GM18508 (cell line): Measurements from ENCODE around the gene MICALL2.

Source experiments
- ATAC-seq: cut with Tn5 transposase; IDR thresholded peaks from one replicate; pipeline ENCODE4 v1.9.1; 2021; ENCODE audit warnings: moderate number of reproducible peaks; ENCODE audit not compliant: insufficient read depth, unreplicated experiment

The MICALL2 gene

DNA sequence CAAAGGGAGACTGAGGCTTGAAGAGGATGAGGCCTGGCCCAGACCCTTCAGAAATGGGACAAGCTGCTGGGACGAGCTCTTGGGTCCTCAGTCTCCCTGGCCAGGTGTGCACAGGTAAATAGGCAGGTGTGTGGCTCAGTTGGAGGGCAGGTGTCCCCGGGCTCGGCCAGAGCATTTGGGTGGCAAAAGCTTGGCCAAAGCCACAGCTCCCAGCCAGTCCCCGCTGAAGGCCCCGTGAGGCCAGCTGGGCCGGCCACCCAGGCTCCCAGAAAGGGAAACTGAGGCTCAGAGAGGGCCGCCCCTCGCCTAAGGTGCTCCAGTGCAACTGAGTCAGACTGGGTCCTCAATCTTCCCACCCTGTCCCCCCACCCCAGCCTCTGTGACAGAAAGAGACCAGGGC, 37.3 kb downstream of the MICALL2 start:
- ATAC-seq: no peak

DNA sequence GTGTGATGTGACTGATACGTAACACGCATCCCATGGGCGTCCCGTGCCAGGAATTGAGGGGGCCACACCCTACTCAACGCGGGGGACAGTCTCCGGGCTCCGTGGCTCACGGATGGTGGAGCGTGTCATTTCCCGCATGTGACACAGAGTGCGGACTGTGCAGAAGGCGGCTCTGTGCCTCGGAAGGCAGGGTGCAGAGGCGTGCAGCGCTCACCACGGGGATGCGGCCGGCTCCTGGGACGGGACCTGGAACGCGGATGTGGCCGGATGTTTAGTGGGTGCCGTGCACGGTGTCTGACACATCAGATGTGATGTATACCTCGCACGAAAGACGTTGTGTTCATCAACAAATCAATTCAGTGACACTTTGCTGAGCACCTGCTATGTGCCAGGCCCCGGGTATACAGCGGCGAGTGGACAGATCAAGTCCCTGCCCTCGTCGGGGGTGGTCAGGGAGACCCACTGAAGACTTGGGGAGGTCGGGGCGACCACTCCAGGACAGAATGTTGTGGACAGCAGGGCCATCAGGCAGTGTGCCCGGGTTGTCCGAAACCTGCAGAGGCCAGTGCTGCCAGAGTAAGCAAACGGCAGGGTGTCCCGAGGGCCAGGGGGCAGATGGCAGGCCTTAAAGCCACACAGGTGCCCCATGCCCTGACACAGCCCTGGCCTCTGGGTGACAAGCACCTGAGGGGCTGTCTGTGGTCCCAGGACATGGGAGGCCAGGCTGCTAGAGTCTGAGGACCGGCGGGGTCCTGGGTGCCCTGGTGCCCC, 38.1 kb downstream of the MICALL2 start:
- no peak for ATAC-seq

DNA sequence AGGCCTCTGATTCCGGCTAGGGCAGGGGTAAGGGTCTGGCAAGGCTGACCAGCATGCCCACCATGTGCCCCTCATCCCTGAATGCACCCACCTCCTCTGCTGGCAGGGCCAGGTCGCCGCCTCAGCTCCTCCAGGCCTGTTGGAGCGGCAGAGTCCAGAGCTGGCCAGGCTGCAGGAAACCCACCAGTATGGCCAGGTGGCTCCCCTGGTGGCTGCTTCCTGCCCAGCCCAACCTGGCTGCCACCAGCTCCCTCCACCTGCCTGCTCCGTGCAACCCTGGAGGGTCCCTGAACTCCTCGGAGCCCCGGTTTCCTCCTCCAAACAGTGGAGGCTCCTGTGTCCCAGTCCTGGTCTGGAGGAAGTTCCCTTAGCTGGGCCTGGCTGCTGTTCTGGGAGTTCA, 39.6 kb downstream of the MICALL2 start:
- ATAC-seq: no peak

GRCh38 chr7:1419310-1419634, 40.0 kb downstream of the MICALL2 start:
- ATAC-seq: no peak

DNA sequence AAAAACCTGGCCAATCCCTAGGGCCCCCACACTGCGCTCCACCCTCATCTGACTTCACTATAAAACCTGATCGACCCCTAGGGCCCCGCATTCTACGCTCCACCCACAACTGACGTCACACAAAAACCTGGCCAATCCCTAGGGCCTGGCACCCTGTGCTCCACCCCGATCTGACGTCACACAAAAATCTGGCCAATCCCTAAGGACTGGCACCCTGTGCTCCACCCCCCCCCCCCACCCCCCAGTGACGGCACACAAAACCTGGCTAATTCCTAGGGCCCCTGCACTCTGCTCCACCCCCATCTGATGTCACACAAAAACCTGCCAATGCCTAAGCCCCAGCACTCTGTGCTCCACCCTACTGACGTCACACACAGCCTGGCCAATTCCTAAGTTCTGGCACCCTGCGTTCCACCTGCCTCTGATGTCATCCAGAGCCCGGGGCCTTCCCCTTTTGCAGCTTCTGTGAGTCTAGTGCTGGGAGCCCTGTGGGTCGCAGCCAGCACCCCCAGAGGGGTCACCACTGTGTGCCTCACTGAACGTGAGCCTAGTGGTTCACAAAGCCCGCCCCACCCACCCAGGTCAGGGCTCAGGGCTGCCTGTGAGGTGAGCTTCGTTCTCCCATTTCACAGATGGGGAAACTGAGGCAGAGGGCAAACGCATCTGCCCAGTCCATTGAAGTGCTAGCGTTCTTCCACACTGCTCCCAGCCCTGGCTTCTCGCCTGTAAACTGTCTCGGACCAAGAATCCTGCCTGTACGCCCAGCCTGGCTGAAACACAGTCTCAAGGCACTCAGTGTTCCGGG, 40.6 kb downstream of the MICALL2 start:
- no peak for ATAC-seq

GRCh38 chr7:1415389-1415990, 43.8 kb downstream of the MICALL2 start:
- ATAC-seq: no peak

- no peak for ATAC-seq
Measured at GRCh38 chr7:1413936-1414639, 45.2 kb downstream of the MICALL2 start.

DNA sequence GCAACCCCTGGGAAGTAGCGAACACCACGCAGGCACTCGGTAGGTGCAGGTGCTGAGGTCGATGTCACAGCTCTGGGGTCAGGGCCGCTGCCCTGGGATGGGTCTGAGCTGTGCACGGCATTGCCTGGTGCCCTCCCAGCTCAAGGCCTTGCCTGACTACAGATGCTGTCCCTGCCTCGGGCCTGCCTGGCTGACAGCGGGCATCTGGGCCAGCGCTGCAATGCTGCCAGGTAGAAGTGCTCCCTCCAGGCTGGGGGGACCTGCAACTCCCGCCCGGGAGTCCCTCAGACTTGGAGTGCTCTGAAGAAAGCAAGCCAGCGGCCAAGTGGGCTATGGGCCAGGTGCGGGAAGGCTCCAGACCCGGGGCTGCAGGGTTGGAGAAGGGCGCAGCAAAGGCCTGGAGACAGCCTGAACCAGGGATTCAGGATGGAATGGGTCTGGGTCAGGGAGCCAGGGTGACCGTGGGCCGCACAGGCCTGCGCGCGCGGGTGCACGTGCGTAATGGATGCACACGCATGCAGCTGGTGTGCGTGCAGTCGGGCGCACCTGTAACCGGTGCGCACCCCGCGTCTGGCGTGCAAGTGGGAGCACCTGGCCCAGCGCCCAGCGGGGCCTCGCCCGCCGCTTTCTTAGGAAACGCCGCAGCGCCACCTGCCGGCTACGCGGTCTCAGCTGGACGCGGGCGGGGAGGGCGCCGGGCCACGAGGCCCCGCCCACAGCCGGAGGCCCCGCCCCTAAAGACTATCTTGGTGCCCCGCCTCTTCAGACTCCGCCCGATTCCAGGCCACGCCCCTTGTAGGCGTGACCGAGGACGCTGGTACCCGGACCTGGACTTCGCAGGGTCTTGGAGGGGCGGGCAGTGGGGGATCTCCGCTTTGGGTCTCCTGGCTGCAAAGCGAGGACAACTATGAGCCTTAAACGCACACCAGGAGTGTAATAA, 46.7 kb downstream of the MICALL2 start:
- ATAC-seq: no peak

DNA sequence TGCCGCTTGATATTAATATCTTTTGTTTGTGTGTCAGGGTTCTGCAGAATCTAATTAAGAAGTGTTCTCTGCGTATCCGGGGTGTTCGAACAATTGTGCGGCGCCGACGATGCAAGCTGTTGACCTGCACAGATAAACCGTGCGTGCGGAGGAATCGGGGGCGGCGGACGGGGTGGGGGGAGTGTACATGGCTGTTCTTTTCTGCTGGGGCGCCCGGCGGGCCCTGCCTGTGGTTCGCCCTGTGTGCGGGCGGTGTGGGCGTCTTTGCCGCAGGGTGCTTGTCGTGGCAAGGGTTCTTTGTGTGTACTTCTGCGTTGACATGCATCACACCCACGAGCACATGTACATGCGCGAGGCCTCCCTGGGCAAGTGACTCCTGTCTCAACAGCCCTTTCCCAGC, 47.9 kb downstream of the MICALL2 start:
- no peak for ATAC-seq

DNA sequence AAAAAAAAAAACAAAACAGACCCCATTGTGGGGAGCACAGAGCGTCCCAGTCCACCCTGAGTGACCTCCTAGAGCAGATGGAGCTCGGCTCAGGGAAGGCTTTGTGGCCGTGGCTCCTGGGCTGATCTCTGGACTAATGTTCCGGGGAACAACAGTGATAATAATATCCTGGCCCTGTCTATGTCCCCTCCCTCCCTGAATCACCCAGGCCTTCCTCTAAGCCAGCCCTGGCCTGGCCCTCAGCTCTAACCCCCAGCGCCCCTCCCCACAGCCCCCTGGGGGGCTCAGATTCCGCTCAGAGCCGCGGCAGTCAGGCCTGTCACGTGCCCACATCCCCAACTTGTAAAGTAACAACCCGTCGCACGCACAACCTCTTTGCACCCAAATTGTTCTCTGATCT, 48.3 kb downstream of the MICALL2 start:
- ATAC-seq: no peak

- ATAC-seq: no peak
Measured at GRCh38 chr7:1409555-1409954, 49.7 kb downstream of the MICALL2 start.

DNA sequence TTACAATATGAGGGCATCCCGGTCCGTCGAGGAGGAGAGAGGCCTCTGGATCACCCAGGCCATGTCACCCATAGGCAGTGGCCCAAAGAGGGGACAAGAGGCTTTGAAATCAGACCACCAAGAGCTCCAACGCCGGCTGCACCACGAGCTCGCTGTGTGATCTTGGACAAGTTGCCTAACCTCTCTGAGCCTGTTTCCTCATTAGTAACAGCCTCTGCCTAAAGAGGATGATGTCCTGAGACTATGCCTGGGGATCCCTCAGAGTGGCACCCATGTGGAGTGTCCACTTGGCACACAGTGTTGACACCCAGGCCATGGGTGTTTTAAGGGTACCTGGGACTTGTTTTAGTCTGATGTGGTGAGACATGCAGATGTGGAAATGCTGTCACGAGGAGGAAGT, 50.8 kb downstream of the MICALL2 start:
- ATAC-seq: no peak

GRCh38 chr7:1407892-1408291, 51.4 kb downstream of the MICALL2 start:
- no peak for ATAC-seq

DNA sequence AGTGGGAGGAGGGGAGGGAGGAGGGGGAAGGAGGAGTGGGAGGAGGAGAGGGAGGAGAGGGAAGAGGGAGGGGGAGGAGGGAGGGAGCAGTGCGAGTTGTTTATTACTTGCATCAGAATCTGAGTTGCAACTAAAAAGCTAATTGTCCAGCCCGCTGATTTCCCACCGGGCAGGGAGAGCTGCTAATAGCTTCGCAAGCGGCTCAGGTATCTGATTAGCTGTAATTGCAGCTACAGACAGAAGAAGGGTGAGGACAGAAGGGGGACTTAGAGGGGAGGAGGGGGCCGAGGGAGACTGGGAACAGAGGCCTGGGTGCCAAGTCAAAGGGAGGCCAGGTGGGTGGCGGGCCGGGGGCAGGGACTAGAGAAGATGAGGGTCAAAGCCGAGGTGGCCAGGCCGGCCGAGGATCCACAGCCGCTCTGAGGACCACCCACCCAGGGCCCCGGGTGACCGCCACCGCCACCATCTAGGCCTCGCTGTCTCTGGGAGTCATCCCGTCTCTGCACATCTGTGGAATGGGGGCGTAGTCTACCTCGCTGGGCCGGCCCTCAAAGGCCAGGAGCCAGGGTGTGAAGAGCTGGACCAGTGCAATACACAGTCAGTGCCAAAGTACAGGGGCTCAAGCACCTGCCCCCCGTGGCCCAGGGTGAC, 54.2 kb downstream of the MICALL2 start:
- ATAC-seq: no peak

DNA sequence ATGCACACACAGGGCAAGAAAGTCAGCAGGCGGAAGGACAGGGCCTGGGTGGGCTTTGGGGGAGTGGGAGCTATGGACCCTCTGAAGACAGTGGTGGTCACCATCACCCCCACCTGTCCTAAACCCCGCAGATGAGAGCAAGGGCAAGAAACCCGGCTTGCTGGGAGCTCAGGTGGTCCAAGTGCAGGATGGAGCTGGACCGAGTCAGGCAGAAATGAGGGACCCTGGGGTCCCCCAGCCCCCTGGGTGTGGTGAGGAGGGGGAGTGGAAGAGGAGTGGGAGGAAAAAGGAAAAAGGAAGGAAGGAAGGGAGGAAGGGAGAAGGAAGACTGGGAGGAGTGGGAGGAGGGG, 54.8 kb downstream of the MICALL2 start:
- no peak for ATAC-seq

DNA sequence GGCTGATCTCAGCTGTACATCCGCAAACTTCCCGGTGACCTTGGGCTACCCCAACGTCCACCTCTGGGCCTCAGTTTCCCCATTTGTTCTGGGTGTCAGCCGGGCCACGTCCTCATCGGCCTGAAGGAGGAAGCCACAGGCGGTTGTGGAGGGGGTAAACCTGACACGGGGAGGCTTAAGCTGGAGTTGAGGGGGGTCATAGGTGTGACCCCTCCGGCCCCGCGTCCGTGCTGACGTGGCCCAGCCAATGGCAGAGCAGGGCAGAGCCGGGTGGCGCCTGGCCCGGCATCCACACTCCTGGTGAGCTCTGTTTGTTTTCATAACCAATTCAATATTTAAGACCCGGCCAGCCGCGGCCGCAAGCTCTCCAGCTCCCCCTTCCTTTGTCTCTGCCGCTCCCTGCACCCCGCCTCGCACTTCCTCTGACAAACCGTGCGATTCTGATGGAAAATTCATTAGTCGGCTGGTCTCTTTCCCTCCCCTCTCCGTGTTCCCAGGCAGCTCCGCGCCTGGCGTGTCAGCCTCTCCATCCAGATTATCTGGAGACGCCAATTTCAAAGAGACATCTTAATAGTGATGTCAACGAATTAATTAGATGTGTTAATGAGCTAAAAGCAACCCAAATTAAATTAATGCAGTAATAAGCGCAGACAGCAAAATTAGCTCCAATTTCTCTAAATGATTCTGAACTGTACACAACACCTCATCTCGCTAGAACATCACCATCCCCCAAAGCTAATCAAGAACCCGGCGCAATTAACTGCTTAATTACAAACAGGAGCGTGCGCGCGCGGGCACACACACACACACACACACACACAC, 55.4 kb downstream of the MICALL2 start:
- ATAC-seq: no peak

DNA sequence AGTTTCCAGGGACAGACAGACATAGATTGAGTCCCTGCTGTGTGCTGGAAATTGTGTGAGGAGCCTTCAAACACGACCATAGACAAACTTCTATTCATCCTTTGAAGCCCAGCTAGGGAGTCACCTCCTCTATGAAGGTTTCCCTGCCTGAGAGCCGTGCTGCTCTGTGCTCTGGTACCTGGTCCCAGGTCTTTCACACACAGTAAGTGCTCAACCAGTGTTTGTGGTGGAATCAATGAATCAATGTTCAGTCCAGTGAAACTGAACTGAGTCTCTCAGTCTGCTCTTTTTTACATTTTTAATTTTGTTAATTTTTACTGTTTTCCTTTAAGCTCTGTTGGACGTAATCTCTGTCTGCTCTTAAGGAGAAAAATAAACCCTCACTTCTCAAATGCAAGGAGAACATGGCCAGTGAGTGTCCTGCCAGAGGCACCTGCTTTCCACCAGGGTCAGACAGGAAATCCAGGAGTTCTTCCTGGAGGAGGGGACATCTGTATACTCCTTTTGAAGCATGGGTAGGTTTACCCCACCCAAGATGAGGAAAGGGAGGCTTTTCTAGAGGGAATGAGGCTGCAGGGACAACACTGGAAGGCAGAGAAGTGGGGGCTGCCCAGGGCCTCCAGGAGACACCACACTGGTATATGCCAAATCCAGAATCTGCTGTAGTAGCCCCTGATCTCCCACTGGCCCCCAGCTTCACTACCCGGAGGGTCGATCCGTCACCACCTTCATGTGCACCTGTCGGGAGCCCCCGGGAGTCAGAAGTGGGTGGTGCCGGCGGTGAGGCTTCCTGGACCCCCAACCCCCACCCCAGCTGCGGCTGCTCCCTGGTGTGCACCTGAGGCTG, 56.3 kb downstream of the MICALL2 start:
- no peak for ATAC-seq
